ENCODE results near the gene PML.

GRCh38 chr15:73996267-73996666, 1.8 kb downstream of the PML start:
- no peak for TF ChIP-seq CTCF (IDR thresholded peaks at IDR 0.05; ENCODE audit: low read depth, low read length, missing input control)
- no peak for TF ChIP-seq MAX (IDR thresholded peaks at IDR 0.05)
- TF ChIP-seq RAD21 (IDR thresholded peaks at IDR 0.05) = no peak
- TF ChIP-seq REST (IDR thresholded peaks at IDR 0.05) = no peak
- no peak for TF ChIP-seq YY1 (IDR thresholded peaks at IDR 0.05)
- TF ChIP-seq ATF3 (IDR thresholded peaks at IDR 0.05) = no peak
- TF ChIP-seq JUND (IDR thresholded peaks at IDR 0.05) = no peak
- no peak for TF ChIP-seq ZBTB33 (IDR thresholded peaks at IDR 0.05)
- no peak for TF ChIP-seq FOXA1 (IDR thresholded peaks at IDR 0.05)
- no peak for TF ChIP-seq NR2F2 (IDR thresholded peaks at IDR 0.05)
- TF ChIP-seq TAF1 (conservative IDR thresholded peaks at IDR 0.05) = no peak
- TF ChIP-seq SP1 (IDR thresholded peaks at IDR 0.05) = no peak

All from liver (tissue), 3 donors.